C1 segment of cervical spinal cord (tissue), 14 donors: ENCODE results near the gene GMPPA.

Source experiments
- DNase-seq, 14 donors: peaks; one replicate each; lab custom pipeline; 2025; lab: John Stamatoyannopoulos, UW

GMPPA gene

GRCh38 chr2:219467736-219468075, 31.0 kb upstream of the GMPPA start:
- no peak for DNase-seq

- DNase-seq, result no peak
Measured at GRCh38 chr2:219468410-219469185, 30.1 kb upstream of the GMPPA start.

GRCh38 chr2:219469186-219469724, 29.4 kb upstream of the GMPPA start:
- no peak for DNase-seq

GRCh38 chr2:219470429-219470828, 28.3 kb upstream of the GMPPA start:
- DNase-seq, result no peak

- DNase-seq, result no peak
Measured at GRCh38 chr2:219471476-219472371, 27.0 kb upstream of the GMPPA start.

GRCh38 chr2:219472629-219473187, 26.0 kb upstream of the GMPPA start:
- DNase-seq, result no peak

- no peak for DNase-seq
Measured at GRCh38 chr2:219473511-219473910, 25.2 kb upstream of the GMPPA start.

- DNase-seq, result no peak
Measured at GRCh38 chr2:219474285-219475060, 24.2 kb upstream of the GMPPA start.

GRCh38 chr2:219475278-219475677, 23.4 kb upstream of the GMPPA start:
- DNase-seq, result no peak

GRCh38 chr2:219475697-219476651, 22.7 kb upstream of the GMPPA start:
- peak in 11 of 14 donors; percentile 1 to 60 (median 20) for DNase-seq

- DNase-seq, result no peak
Measured at GRCh38 chr2:219476652-219477151, 22.0 kb upstream of the GMPPA start.

GRCh38 chr2:219477179-219477578, 21.5 kb upstream of the GMPPA start:
- DNase-seq, result no peak

GRCh38 chr2:219477815-219478214, 20.9 kb upstream of the GMPPA start:
- DNase-seq, result no peak

- no peak for DNase-seq
Measured at GRCh38 chr2:219478916-219479315, 19.8 kb upstream of the GMPPA start.

- no peak for DNase-seq
Measured at GRCh38 chr2:219480004-219480403, 18.7 kb upstream of the GMPPA start.

- DNase-seq, result no peak
Measured at GRCh38 chr2:219482674-219483405, 15.9 kb upstream of the GMPPA start.

- DNase-seq, result no peak
Measured at GRCh38 chr2:219483451-219484342, 15.0 kb upstream of the GMPPA start.
